GM18507 (cell line): Measurements from ENCODE around the gene PRTFDC1.

Experiments
- DNase-seq: peaks from one replicate; pipeline ENCODE4 v3.0.0; 2011; ENCODE audit warnings: low read depth; ENCODE audit not compliant: insufficient read length; ENCODE audit errors: extremely low spot score
- FAIRE-seq: peaks from 2 replicates; lab custom pipeline; 2011; peaks lifted over from hg19 to GRCh38; lab: Jason Lieb, UNC

PRTFDC1 gene

DNA sequence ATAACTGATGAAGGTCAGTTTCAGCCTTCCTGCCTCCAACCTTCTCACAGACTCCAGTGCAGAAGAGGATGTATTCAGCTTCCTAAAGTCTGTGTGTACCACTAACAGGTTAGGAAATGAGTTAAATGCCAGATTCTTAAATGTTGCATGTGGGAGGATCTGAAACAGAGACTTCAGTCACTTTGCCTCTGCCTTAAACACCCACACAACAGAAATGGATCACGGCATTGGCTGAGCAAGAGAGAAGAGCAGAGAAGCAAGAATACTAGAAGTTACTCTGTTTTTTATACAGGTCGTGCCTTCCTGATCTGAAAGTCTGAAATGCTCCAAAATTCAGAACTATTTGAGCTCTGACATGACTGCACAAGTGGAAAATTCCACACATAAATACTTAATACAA lies 129.8 kb downstream of the PRTFDC1 start:
- DNase-seq (peak; percentile 8), FAIRE-seq (peak; percentile 68)

- FAIRE-seq (no peak), DNase-seq (no peak)
Measured at GRCh38 chr10:24821986-24822385, 130.4 kb downstream of the PRTFDC1 start.

- no peak for DNase-seq
- FAIRE-seq = no peak
Measured at GRCh38 chr10:24816868-24817396, 135.5 kb downstream of the PRTFDC1 start.

GRCh38 chr10:24814568-24815313 lies 137.7 kb downstream of the PRTFDC1 start:
- no peak for FAIRE-seq
- DNase-seq = no peak

- no peak for DNase-seq
- FAIRE-seq = no peak
Measured at GRCh38 chr10:24813856-24814255, 138.6 kb downstream of the PRTFDC1 start.

DNA sequence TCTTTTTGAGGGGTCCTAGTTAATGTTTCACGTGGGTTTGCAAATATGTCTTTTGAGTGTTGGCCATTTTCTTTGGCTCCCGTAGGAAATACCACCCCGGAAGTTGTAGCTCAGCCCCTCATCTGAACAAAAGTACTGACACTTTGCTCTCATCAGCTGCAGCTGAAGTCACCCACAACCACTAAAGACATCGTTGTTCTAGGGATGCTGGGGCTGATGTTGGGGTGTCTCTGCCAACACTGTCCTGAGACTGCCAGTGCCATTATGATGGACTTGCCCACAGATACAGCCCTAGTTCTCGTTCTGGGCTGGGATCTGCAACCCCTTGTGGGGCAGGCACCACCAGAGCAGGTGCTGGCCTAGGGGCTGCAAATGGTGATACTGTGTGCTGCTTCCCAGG lies 146.1 kb downstream of the PRTFDC1 start:
- DNase-seq (no peak), FAIRE-seq (no peak)

DNA sequence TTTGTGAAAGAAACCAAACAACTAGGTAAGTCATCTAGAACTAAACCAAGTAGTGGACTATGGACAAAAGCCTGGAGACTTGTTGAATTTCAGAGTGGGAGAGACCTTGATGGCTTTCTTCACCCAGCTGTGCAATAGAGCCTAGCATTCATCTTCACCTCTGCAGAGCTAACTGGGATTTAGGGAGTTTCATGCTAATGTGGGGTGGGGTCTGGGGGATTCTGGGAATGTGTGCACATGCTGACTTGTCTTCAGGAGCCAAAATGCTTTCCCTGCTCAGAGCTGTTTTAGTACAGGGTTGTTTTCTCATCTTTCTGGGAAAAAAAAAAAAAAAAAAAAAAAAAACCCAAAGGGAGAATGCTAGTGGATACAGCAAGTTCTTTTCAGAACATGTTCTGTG lies 147.4 kb downstream of the PRTFDC1 start:
- FAIRE-seq (no peak), DNase-seq (no peak)

- FAIRE-seq (no peak), DNase-seq (no peak)
Measured at GRCh38 chr10:24804392-24804791, 148.0 kb downstream of the PRTFDC1 start.

DNA sequence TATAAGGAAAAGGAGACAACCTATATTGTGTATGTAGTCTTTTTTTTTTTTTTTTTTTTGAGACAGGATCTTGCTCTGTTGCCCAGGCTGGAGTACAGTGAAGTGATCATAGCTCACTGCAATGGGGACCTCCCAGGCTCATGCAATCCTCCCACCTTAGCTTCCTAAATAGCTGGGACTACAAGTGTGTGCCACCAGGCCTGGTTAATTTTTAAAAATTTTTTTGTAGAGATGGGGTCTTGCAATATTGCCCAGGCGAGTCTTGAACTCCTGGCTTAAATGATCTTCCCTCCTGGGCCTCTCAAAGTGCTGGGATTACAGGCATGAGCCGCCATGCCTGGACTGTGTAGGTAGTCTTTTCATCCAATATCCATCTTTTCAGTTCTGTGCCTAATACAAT lies 150.0 kb downstream of the PRTFDC1 start:
- DNase-seq (no peak), FAIRE-seq (no peak)

DNA sequence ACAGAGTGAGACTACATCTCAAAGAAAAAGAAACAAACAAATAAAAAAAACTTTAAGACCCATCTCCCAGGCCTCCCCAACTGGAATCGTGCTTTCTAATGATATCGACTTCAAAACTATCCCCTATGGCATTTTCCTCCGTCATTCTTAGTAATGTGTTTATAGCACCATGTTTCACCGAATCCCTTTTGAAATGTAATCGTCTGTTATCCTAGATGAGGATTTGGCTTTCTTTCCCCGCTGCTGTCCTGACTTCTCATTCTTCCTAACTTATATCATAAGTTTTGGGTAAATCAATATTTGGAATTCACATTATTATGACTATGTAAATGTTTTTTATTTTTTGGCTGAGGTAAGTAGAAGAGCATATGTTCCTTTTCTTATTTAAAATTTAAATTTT lies 151.5 kb downstream of the PRTFDC1 start:
- DNase-seq = no peak
- FAIRE-seq = no peak
